Gastroesophageal sphincter (tissue), 3 donors: ENCODE results near the gene BATF3.

Experiments used
- CTCF ChIP-seq, 4 experiments: fragments of 200-600 bp in 2 of 4; fragments of 450-650 bp in 2 of 4; sonication (generic) in 1 of 4; IDR thresholded peaks; one replicate each; pipeline ENCODE4 v1.5.1; 2017 to 2019; ENCODE audit warnings: antibody characterized with exemption in 4 of 4, mild to moderate bottlenecking in 2 of 4, moderate library complexity in 2 of 4
- EP300 ChIP-seq: sonication (generic); formaldehyde crosslinking; IDR thresholded peaks from one replicate; pipeline ENCODE4 v1.6.1; 2017; ENCODE audit warnings: antibody characterized with exemption, mild to moderate bottlenecking
- POLR2A ChIP-seq, 2 donors: fragments of 450-650 bp; IDR thresholded peaks; one replicate each; pipeline ENCODE4 v1.6.1; 2017; ENCODE audit warnings: antibody characterized with exemption in 2 of 2, mild to moderate bottlenecking in 2 of 2, moderate library complexity in 1 of 2
- POLR2AphosphoS5 ChIP-seq: sonication (generic); formaldehyde crosslinking; IDR thresholded peaks from one replicate; pipeline ENCODE4 v1.6.1; 2017; ENCODE audit warnings: antibody characterized with exemption

- TF ChIP-seq CTCF (IDR thresholded peaks at IDR 0.05) (no peak), POLR2A (IDR thresholded peaks at IDR 0.05) (no peak), POLR2AphosphoS5 (no peak), EP300 (no peak)
Observed at GRCh38 chr1:212637902-212638301, 61.7 kb downstream of the BATF3 start.
